Chondrocyte (in vitro differentiated cells): Measurements from ENCODE around the gene NEK6. TPM values are rescaled to one million over a fixed set of nuclear protein-coding genes. Genes with fewer than 3 reads are reported as not detected.
A peak's percentile ranks its signal among the peaks of the same experiment; 100 is the strongest.

Source experiments
- DNase-seq: peaks from one replicate; pipeline ENCODE4 v3.0.0; 2021; ENCODE audit warnings: mixed read lengths, low spot score
- H3K27ac Mint-ChIP-seq: one replicate; pipeline ENCODE4 v1.8.0; 2021; ENCODE audit warnings: mild to moderate bottlenecking, moderate library complexity, mixed read lengths; ENCODE audit not compliant: unreplicated experiment
- H3K27me3 Mint-ChIP-seq: 2 replicates; pipeline ENCODE4 v1.8.0; 2021; ENCODE audit warnings: low read depth, mixed read lengths
- H3K36me3 Mint-ChIP-seq: 2 replicates; pipeline ENCODE4 v1.8.0; 2021; ENCODE audit warnings: low read depth, mixed read lengths
- H3K4me1 Mint-ChIP-seq: 2 replicates; pipeline ENCODE4 v1.8.0; 2021; ENCODE audit warnings: low read depth, mild to moderate bottlenecking, mixed read lengths
- H3K4me3 Mint-ChIP-seq: one replicate; pipeline ENCODE4 v1.8.0; 2021; ENCODE audit warnings: mild to moderate bottlenecking, moderate library complexity, mixed read lengths; ENCODE audit not compliant: unreplicated experiment
- H3K9me3 Mint-ChIP-seq: 2 replicates; pipeline ENCODE4 v1.8.0; 2021; ENCODE audit warnings: low read depth, mixed read lengths
- CTCF ChIP-seq: fragments of 200-600 bp; sonication (generic); IDR thresholded peaks from 2 replicates; pipeline ENCODE4 v1.5.0; 2021; ENCODE audit warnings: antibody characterized with exemption, mild to moderate bottlenecking, moderate library complexity
- total RNA-seq: library from RNA; stranded (reverse); gene quantifications from 3 replicates; pipeline ENCODE4 v1.2.1, GENCODE V29; 2021

The NEK6 gene
- total RNA-seq, 1 donor from 2014 or later = 110 TPM

GRCh38 chr9:124349267-124349666 is 91.5 kb downstream of the NEK6 start:
- Mint-ChIP-seq H3K4me1 (peaks cover 11% of the 10 kb centered on the region), H3K9me3 (no peaks in the 10 kb centered on the region), H3K27me3 (no peaks in the 10 kb centered on the region), H3K27ac (no peak overlapping the region), H3K36me3 (peaks cover 38% of the 10 kb centered on the region), H3K4me3 (no peak overlapping the region)
- no peak for DNase-seq
- no peak for TF ChIP-seq CTCF

GRCh38 chr9:124349675-124350493 is 92.1 kb downstream of the NEK6 start:
- Mint-ChIP-seq H3K27me3 (no peaks in the 10 kb centered on the region), H3K27ac (no peak overlapping the region), H3K9me3 (no peaks in the 10 kb centered on the region), H3K4me3 (no peak overlapping the region), H3K4me1 (peaks cover 15% of the 10 kb centered on the region), H3K36me3 (peaks cover 41% of the 10 kb centered on the region)
- DNase-seq = peak; percentile 67
- TF ChIP-seq CTCF = no peak

GRCh38 chr9:124350494-124351263 is 92.9 kb downstream of the NEK6 start:
- TF ChIP-seq CTCF = no peak
- H3K36me3 Mint-ChIP-seq = peaks cover 37% of the 10 kb centered on the region
- H3K9me3 Mint-ChIP-seq = no peaks in the 10 kb centered on the region
- H3K4me3 Mint-ChIP-seq = no peak overlapping the region
- no peak overlapping the region for H3K27ac Mint-ChIP-seq
- peaks cover 15% of the 10 kb centered on the region for H3K4me1 Mint-ChIP-seq
- DNase-seq = peak; percentile 68
- H3K27me3 Mint-ChIP-seq = no peaks in the 10 kb centered on the region

- Mint-ChIP-seq H3K4me1 (peaks cover 19% of the 10 kb centered on the region), H3K4me3 (no peak overlapping the region), H3K9me3 (no peaks in the 10 kb centered on the region), H3K27me3 (no peaks in the 10 kb centered on the region), H3K27ac (no peak overlapping the region), H3K36me3 (peaks cover 42% of the 10 kb centered on the region)
- no peak for TF ChIP-seq CTCF
- no peak for DNase-seq
Observed at GRCh38 chr9:124351672-124352468, 94.1 kb downstream of the NEK6 start.

- no peak for DNase-seq
- Mint-ChIP-seq H3K4me1 (peaks cover 27% of the 10 kb centered on the region), H3K9me3 (no peaks in the 10 kb centered on the region), H3K27me3 (no peaks in the 10 kb centered on the region), H3K4me3 (no peak overlapping the region), H3K36me3 (peaks cover 42% of the 10 kb centered on the region), H3K27ac (peak overlapping the region; percentile 59)
- TF ChIP-seq CTCF = no peak
Observed at GRCh38 chr9:124352616-124353015, 94.9 kb downstream of the NEK6 start.
